MV-4-11 (cell line): Measurements from ENCODE around the gene IPO8.
"Not testable (repeated sequence)": the region's sequence is repeated elsewhere in the genome, so short reads cannot be mapped to it uniquely, and the experiment has no call there.

ENCODE experiments used
- DNase-seq: peaks from one replicate; lab custom pipeline; 2025; lab: John Stamatoyannopoulos, UW

The IPO8 gene

DNA sequence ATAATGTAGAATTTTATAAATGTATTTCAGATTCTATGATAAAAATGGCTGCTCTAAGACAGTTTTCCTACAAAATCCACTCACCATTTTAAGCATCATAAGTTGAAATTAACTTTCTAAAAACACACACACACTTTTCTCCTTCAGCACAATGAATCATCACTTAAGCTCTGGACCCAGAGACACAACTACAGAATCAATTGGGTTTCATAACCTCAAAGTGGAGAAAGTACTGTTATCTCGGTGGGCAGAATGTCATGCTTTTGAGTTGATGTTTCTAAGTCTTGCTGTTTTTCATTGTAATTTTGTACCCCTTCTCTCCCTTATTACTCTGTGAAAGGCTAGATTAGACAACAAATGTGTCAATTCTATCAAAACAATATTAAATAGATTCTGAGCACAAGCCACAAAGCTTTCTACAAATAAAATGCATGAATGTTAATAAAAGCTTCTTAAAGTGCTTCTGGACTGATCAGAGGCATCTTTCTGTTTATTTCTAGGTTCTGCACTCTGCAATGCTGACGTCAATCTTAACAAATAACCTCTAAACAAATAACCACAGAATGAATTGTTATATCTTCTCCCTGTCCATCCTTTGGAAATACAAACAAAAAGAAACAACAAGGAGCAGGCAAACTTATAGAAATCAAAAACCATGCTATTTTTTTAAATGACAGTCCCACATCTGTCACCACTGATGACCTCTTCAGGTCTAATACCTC, 8.2 kb downstream of the IPO8 start:
- DNase-seq: no peak

GRCh38 chr12:30679241-30679640, 16.4 kb downstream of the IPO8 start:
- DNase-seq: peak; percentile 47

DNA sequence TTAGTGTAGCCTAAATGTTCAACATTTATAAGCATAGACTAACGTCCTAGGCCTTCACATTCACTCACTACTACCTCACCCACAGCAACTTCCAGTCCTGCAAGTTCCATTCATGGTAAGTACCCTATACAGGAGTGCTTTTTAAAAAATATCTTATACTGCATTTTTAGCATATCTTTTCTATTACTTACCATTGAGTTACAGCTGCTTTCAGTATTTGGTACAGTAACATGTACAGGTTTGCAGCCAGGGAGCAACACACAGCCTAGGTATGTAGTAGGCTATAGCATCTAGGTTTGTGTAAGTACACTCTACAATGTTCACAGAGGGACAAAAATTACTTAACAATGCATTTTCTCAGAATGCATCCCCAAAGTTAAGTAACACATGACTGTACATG, 17.4 kb downstream of the IPO8 start:
- no peak for DNase-seq

GRCh38 chr12:30661210-30661609, 34.5 kb downstream of the IPO8 start:
- no peak for DNase-seq

DNA sequence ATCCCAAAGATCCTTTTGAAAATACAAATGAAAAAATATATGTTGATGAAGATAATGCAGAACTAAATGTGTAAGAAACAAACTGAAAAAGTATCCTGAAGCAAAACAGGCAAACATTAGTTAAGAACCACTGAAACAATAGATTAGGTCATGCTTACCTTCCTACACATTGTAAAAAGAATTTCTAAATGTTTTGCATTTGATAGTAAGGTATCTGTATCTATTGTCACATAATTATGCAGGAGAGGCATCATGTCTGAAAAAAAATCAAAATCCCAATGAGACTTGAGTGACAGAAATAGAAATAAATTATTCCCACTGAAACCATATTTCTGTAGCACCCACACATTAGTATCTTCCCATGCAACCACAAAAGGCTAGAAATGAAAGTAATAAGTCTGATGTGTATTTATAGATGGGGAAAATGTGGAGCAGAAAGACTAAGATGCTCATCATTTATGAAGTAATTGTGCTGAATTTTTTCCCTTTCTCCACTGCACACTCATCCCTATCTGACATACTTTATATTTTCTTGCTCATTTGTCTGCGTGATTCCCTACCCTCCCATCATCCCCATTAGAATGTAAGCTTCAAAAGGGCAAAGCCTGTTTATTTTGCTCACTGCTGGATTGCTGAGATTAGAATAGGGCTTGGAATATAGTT, 43.5 kb downstream of the IPO8 start:
- DNase-seq: no peak

GRCh38 chr12:30646821-30647220, 48.8 kb downstream of the IPO8 start:
- no peak for DNase-seq

DNA sequence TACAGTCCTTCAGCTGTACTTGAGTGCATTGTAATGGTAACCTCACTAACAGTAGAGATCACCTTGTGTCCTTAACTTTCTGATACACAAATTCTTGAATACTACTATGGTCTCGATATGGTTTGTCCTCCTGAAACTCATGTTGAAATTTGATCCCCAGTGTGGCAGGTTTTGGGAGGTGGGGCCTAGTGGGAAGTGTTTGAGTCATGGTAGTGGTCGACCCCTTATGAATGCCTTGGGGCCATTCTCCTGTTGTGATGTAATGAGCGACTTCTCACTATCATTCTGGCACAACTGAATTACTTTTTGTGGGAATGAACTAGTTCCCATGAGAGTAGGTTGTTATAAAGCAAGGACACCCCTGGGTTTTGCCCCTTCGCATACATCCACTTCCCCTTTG, 52.3 kb downstream of the IPO8 start:
- DNase-seq: no peak

DNA sequence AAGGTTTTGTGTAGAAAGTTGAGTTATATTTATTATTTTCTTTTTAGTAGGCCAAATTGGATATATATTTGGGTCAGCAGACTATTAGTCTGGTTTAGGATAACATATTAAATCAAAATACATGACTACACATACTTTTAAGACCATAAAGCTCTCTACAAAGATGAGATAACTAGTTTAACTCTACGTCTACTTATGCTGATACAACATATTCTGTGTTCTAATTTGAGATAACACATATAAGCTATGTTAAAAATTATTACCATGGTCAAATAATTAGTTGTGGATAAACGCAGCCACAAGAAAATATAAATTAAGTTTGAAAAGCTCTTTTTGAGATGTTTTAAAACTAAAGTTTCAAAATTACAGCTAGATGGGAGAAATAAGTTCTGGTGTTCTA, 55.3 kb downstream of the IPO8 start:
- no peak for DNase-seq

GRCh38 chr12:30635385-30635784, 60.3 kb downstream of the IPO8 start:
- DNase-seq: no peak

DNA sequence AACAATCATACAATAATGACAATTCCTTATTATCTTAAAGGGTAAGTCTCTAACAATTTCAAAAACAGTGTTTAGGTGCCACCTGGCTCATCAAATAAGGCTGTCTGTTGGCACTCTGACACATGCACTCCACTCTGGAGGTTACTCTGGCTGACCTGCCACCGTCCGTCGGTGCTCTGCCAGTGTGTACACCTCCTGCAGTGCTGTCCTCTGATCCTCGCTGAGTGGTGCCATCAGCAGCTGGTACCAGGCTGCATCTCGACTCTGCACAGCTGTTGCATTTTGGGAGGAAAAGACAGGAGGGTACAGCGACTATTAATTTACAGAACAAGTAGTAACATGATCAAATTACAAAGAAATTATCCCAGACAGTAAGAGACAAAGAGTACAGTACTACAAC, 63.9 kb downstream of the IPO8 start:
- DNase-seq: no peak

- no peak for DNase-seq
Measured at GRCh38 chr12:30630979-30631285, 64.7 kb downstream of the IPO8 start.

DNA sequence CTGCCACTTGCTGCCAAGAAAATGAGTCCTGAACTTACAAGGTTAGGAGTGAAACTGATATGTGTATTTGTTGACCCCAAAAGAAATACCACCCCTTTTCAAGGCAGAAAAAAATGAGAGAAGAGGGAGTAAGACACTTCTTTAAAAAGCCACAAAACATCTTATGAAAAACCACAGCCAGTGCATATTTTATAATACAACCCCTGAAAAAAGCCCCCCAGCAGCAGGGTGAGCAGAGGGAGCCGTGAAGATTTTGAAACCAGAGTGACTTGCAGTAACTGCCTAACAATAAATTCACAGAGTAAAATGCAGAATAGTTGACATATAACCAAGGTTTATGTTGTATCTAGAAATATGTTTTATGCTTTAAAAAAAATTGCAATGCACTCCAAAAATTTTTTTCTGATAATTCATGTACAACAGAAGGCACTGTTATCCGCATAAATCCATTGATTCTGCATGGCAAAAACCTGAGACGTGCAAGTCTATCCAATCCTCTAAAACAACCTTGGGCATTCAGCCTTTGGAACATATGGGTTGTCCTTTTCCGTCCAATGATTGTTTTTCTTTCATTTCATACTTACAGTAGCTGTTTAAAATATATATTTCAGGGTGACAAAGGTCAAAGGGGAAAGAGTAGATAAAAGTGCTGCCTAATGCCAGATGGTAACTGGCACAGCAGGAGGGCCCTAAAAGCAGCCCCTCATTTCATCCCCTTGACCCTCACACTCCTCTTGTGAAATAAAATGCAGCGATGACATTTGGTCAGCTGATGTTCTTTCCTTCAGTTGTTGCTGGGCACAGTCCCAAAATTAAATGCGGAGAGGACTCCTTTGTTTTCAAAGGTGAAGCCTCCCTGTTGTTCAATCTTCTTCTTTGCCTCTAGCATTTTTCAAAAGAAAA, 65.3 kb downstream of the IPO8 start:
- no peak for DNase-seq

GRCh38 chr12:30626847-30627246, 68.8 kb downstream of the IPO8 start:
- DNase-seq: no peak

GRCh38 chr12:30624009-30624408, 71.7 kb downstream of the IPO8 start:
- DNase-seq: peak; percentile 51

GRCh38 chr12:30622509-30622908, 73.2 kb downstream of the IPO8 start:
- DNase-seq: peak; percentile 84

GRCh38 chr12:30621663-30622241, 73.9 kb downstream of the IPO8 start:
- not testable (repeated sequence) for DNase-seq

DNA sequence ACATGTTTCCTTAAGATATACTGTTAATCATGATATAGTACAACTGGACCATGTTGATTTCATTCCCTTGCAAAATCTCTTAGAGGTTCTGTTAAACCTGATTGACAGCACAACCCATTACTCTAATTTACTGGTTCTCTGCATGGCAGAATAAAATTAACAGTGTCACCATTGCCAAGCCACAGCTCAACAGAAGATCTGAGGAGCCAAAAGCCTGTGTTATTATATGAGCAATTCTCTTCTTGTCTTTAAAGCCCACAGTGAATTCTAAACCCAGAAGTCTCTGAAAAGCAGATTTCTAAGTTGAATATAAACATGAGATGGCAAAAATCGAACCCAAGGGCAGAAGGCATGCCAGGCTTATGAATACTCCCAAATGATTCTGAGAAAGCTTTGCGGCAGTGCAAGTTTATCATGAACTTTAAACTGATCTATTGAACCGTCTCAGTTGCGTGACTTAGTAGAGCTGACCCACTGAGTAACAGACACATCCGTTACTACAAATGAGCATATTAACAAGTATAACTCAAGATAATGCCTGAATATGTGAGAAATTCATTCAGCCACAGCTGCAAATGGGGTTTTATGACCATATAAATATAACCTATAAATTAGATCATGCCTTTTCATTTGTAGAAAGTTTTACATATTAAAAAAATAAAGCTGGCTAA, 78.2 kb downstream of the IPO8 start:
- DNase-seq: no peak

GRCh38 chr12:30614031-30614430, 81.6 kb downstream of the IPO8 start:
- DNase-seq: no peak

DNA sequence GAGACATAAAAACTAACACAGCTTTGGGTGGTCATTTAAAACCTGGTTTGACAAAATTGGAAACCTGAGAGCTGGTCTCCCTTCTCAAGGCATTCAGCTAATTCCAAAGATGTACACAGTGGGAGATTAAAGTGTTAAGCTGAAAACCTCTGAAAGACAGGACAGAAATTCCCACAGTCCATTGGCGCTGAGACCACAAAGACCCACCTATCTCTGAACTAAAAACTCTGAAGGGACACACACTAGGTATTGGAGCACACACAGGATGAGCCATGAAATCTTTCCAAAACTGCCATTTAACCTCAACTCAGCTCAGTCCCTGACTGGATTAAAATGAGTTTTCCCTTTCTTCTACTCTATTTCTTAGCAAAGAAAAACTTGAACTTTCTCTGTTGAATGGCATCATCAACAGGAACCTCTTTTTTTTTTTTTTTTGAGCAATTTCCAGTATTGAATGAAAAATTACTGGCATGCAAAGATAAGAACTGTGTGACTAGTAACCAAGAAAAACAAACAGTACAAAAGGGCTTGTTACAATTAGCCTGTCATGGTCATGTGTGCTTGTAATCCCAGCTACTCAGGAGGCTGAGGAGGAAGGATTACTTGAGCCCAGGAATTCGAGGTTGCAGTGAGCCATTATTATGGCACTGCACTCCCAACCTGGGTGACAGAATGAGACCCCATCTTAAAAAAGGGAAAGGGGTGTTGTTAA, 82.4 kb downstream of the IPO8 start:
- no peak for DNase-seq

- no peak for DNase-seq
Measured at GRCh38 chr12:30610718-30611117, 85.0 kb downstream of the IPO8 start.

GRCh38 chr12:30609819-30610218, 85.8 kb downstream of the IPO8 start:
- DNase-seq: not testable (repeated sequence)
